HG03469 (cell line): ENCODE data around the gene STYK1.
"Not testable (repeated sequence)": the region's sequence is repeated elsewhere in the genome, so short reads cannot be mapped to it uniquely, and the experiment has no call there.

Experiments used
- ATAC-seq: cut with Tn5 transposase; IDR thresholded peaks from one replicate; pipeline ENCODE4 v1.9.1; 2021; ENCODE audit warnings: mild to moderate bottlenecking, moderate library complexity, moderate number of reproducible peaks; ENCODE audit not compliant: unreplicated experiment

Gene STYK1

GRCh38 chr12:10623131-10623530 lies 50.7 kb downstream of the STYK1 start:
- ATAC-seq = no peak

- ATAC-seq = no peak
These were observed 52.6 kb downstream of the STYK1 start for GRCh38 chr12:10621278-10621677.

- no peak for ATAC-seq
These were observed 53.6 kb downstream of the STYK1 start for GRCh38 chr12:10620078-10620779.

- ATAC-seq = no peak
These were observed 55.4 kb downstream of the STYK1 start for GRCh38 chr12:10618338-10618987.

- no peak for ATAC-seq
These were observed 56.0 kb downstream of the STYK1 start for GRCh38 chr12:10617863-10618262.

- no peak for ATAC-seq
These were observed 58.3 kb downstream of the STYK1 start for GRCh38 chr12:10615532-10615931.

GRCh38 chr12:10614056-10614370 lies 59.8 kb downstream of the STYK1 start:
- ATAC-seq = peak; percentile 10

GRCh38 chr12:10613349-10614055 lies 60.4 kb downstream of the STYK1 start, which contains the start of gene MAGOHB:
MAGOHB (minus strand) TSS chr12:10613609; CDS start chr12:10613532, 77 bp downstream.
- ATAC-seq = peak; percentile 78

- ATAC-seq = no peak
These were observed 60.9 kb downstream of the STYK1 start for GRCh38 chr12:10612984-10613348.

- ATAC-seq = no peak
These were observed 61.7 kb downstream of the STYK1 start for GRCh38 chr12:10612110-10612509.

- ATAC-seq = not testable (repeated sequence)
These were observed 62.6 kb downstream of the STYK1 start for GRCh38 chr12:10611258-10611657.

GRCh38 chr12:10610188-10610587 lies 63.7 kb downstream of the STYK1 start:
- no peak for ATAC-seq

GRCh38 chr12:10607885-10608458 lies 65.9 kb downstream of the STYK1 start:
- no peak for ATAC-seq

- no peak for ATAC-seq
These were observed 72.0 kb downstream of the STYK1 start for GRCh38 chr12:10601860-10602259.

GRCh38 chr12:10600988-10601387 lies 72.9 kb downstream of the STYK1 start:
- no peak for ATAC-seq

GRCh38 chr12:10595881-10596280 lies 78.0 kb downstream of the STYK1 start:
- no peak for ATAC-seq

- no peak for ATAC-seq
These were observed 82.9 kb downstream of the STYK1 start for GRCh38 chr12:10590966-10591365.

- ATAC-seq = no peak
These were observed 89.4 kb downstream of the STYK1 start for GRCh38 chr12:10584415-10584814.

- ATAC-seq = no peak
These were observed 91.1 kb downstream of the STYK1 start for GRCh38 chr12:10582704-10583103.

GRCh38 chr12:10582133-10582532 lies 91.7 kb downstream of the STYK1 start:
- not testable (repeated sequence) for ATAC-seq

GRCh38 chr12:10574307-10574706 lies 99.5 kb downstream of the STYK1 start:
- no peak for ATAC-seq
